ENCODE measurements around the gene MED12. TPM values are rescaled to one million over a fixed set of nuclear protein-coding genes. Genes with fewer than 3 reads are reported as not detected.
"Not testable (repeated sequence)": the region's sequence is repeated elsewhere in the genome, so short reads cannot be mapped to it uniquely, and the experiment has no call there.

MED12 gene
- polyA plus RNA-seq, 1 donor = 44.2 TPM

- DNase-seq (ENCODE audit: low read depth) = no peak
Observed at GRCh38 chrX:71162981-71163380, 44.6 kb downstream of the MED12 start.

GRCh38 chrX:71164071-71164470 lies 45.7 kb downstream of the MED12 start:
- DNase-seq (ENCODE audit: low read depth) = no peak

GRCh38 chrX:71166461-71166860 lies 48.1 kb downstream of the MED12 start:
- DNase-seq (ENCODE audit: low read depth) = no peak

GRCh38 chrX:71167031-71167781 lies 48.8 kb downstream of the MED12 start:
- no peak for DNase-seq (ENCODE audit: low read depth)

- DNase-seq (ENCODE audit: low read depth) = no peak
Observed at GRCh38 chrX:71168134-71168533, 49.7 kb downstream of the MED12 start.

- DNase-seq (ENCODE audit: low read depth) = no peak
Observed at GRCh38 chrX:71169586-71169985, 51.2 kb downstream of the MED12 start.

- DNase-seq (ENCODE audit: low read depth) = no peak
Observed at GRCh38 chrX:71170660-71171059, 52.3 kb downstream of the MED12 start.

- no peak for DNase-seq (ENCODE audit: low read depth)
Observed at GRCh38 chrX:71171110-71171801, 52.9 kb downstream of the MED12 start.

- DNase-seq (ENCODE audit: low read depth) = no peak
Observed at GRCh38 chrX:71173440-71173839, 55.0 kb downstream of the MED12 start.

- DNase-seq (ENCODE audit: low read depth) = no peak
Observed at GRCh38 chrX:71174795-71175194, 56.4 kb downstream of the MED12 start.

- DNase-seq (ENCODE audit: low read depth) = no peak
Observed at GRCh38 chrX:71175531-71175930, 57.1 kb downstream of the MED12 start.

GRCh38 chrX:71177327-71177726 lies 58.9 kb downstream of the MED12 start:
- no peak for DNase-seq (ENCODE audit: low read depth)

GRCh38 chrX:71178908-71179307 lies 60.5 kb downstream of the MED12 start:
- no peak for DNase-seq (ENCODE audit: low read depth)

- not testable (repeated sequence) for DNase-seq (ENCODE audit: low read depth)
Observed at GRCh38 chrX:71180579-71181265, 62.3 kb downstream of the MED12 start.

- no peak for DNase-seq (ENCODE audit: low read depth)
Observed at GRCh38 chrX:71181558-71181909, 63.1 kb downstream of the MED12 start.

- peak; percentile 93 for DNase-seq (ENCODE audit: low read depth)
Observed at GRCh38 chrX:71181910-71182799, 63.8 kb downstream of the MED12 start.

GRCh38 chrX:71182871-71183270 lies 64.5 kb downstream of the MED12 start:
- DNase-seq (ENCODE audit: low read depth) = no peak

GRCh38 chrX:71183341-71183740 lies 64.9 kb downstream of the MED12 start:
- no peak for DNase-seq (ENCODE audit: low read depth)

- no peak for DNase-seq (ENCODE audit: low read depth)
Observed at GRCh38 chrX:71184092-71184491, 65.7 kb downstream of the MED12 start.

GRCh38 chrX:71184803-71185495 lies 66.6 kb downstream of the MED12 start:
- no peak for DNase-seq (ENCODE audit: low read depth)

- DNase-seq (ENCODE audit: low read depth) = no peak
Observed at GRCh38 chrX:71191248-71191647, 72.9 kb downstream of the MED12 start.
